Fibroblast of mammary gland (primary cell): Measurements from ENCODE around the gene CBLN1.

Experiments
- DNase-seq: peaks from one replicate; pipeline ENCODE4 v3.0.0-alpha.2; 2010; ENCODE audit warnings: low read depth
- H3K4me3 ChIP-seq: 2 replicates; pipeline ENCODE4 v1.5.1; 2011; ENCODE audit warnings: low read depth, mild to moderate bottlenecking, low read length, moderate library complexity; ENCODE audit not compliant: control insufficient read depth
- CTCF ChIP-seq: conservative IDR thresholded peaks from 2 replicates; pipeline ENCODE4 v1.5.1; 2011; ENCODE audit warnings: low read depth, low read length, inconsistent platforms; ENCODE audit not compliant: control insufficient read depth, insufficient read depth

The CBLN1 gene

GRCh38 chr16:49275050-49275730, 6.4 kb downstream of the CBLN1 start:
- no peak overlapping the region for H3K4me3 ChIP-seq
- TF ChIP-seq CTCF, result no peak
- no peak for DNase-seq

- DNase-seq, result no peak
- no peak overlapping the region for H3K4me3 ChIP-seq
- TF ChIP-seq CTCF, result no peak
Observed at GRCh38 chr16:49274591-49274990, 7.0 kb downstream of the CBLN1 start.

- no peak for TF ChIP-seq CTCF
- DNase-seq, result no peak
- no peak overlapping the region for H3K4me3 ChIP-seq
Observed at GRCh38 chr16:49273771-49274170, 7.9 kb downstream of the CBLN1 start.

GRCh38 chr16:49271363-49271762, 10.3 kb downstream of the CBLN1 start:
- no peak for DNase-seq
- no peak for TF ChIP-seq CTCF
- H3K4me3 ChIP-seq, result no peak overlapping the region

- no peak overlapping the region for H3K4me3 ChIP-seq
Observed at GRCh38 chr16:49269201-49269600, 12.4 kb downstream of the CBLN1 start.

GRCh38 chr16:49268667-49269066, 13.0 kb downstream of the CBLN1 start:
- no peak overlapping the region for H3K4me3 ChIP-seq
- TF ChIP-seq CTCF, result no peak
- no peak for DNase-seq

More at GRCh38 chr16:49269201-49269600, 12.4 kb downstream of the CBLN1 start:
- DNase-seq, result no peak
- TF ChIP-seq CTCF, result no peak

GRCh38 chr16:49262501-49262900, 19.1 kb downstream of the CBLN1 start:
- no peak for TF ChIP-seq CTCF
- no peak overlapping the region for H3K4me3 ChIP-seq
- no peak for DNase-seq
